HEK293 (cell line): ENCODE data around the gene GNG7.
"Not testable (repeated sequence)": the region's sequence is repeated elsewhere in the genome, so short reads cannot be mapped to it uniquely, and the experiment has no call there.

Experiments
- CTCF ChIA-PET: fragments of 350-600 bp; formaldehyde crosslinking; extraction: SDS; loops from one replicate; lab custom pipeline; 2021; ENCODE audit warnings: antibody characterized with exemption; lab: Yijun Ruan, JAX
- POLR2A ChIA-PET: fragments of 300-600 bp; formaldehyde crosslinking; extraction: SDS; loops from one replicate; lab custom pipeline; 2020; ENCODE audit warnings: antibody characterized with exemption, inconsistent platforms; lab: Yijun Ruan, JAX
- H3K27ac ChIP-seq: fragments of 200-500 bp; sonication (Bioruptor generic); 2 replicates; pipeline ENCODE4 v1.5.1; 2014; ENCODE audit warnings: low read depth, low read length, control low read depth, inconsistent platforms; ENCODE audit errors: extremely low read depth
- H3K36me3 ChIP-seq, 2 experiments: fragments of 200-500 bp in 1 of 2; sonication (Bioruptor generic) in 1 of 2; 1 replicate in 1 of 2; 2 replicates in 1 of 2; pipeline ENCODE4 v1.5.1; 2014 to 2017; ENCODE audit warnings: inconsistent platforms in 2 of 2, low read length in 2 of 2; ENCODE audit not compliant: control insufficient read depth in 2 of 2, insufficient read depth in 1 of 2
- H3K4me1 ChIP-seq: fragments of 200-500 bp; sonication (Bioruptor generic); 2 replicates; pipeline ENCODE4 v1.5.1; 2014; ENCODE audit warnings: mild to moderate bottlenecking, low read length, inconsistent platforms; ENCODE audit not compliant: control insufficient read depth, insufficient read depth
- H3K4me3 ChIP-seq: 2 replicates; pipeline ENCODE4 v1.5.1; 2011; ENCODE audit warnings: low read depth, mild to moderate bottlenecking, control low read depth, low read length, moderate library complexity
- H3K9me3 ChIP-seq: fragments of 200-500 bp; sonication (Bioruptor generic); 2 replicates; pipeline ENCODE4 v1.5.1; 2014; ENCODE audit warnings: low read depth, low read length, inconsistent platforms; ENCODE audit not compliant: control insufficient read depth, insufficient read depth
- EGR2 ChIP-seq: fragments of 450-650 bp; formaldehyde crosslinking; IDR thresholded peaks from 2 replicates; pipeline ENCODE4 v1.5.1; 2016; ENCODE audit warnings: low read depth, missing biosample characterization, missing genetic modification characterization
- KLF1 ChIP-seq: fragments of 450-650 bp; formaldehyde crosslinking; IDR thresholded peaks from 2 replicates; pipeline ENCODE4 v1.5.1; 2016; ENCODE audit warnings: missing biosample characterization, missing genetic modification characterization
- RBAK ChIP-seq: fragments of 450-650 bp; formaldehyde crosslinking; IDR thresholded peaks from 2 replicates; pipeline ENCODE4 v1.5.1; 2016; ENCODE audit warnings: missing biosample characterization, missing genetic modification characterization
- SETDB1 ChIP-seq: IDR thresholded peaks from one replicate; pipeline ENCODE4 v1.6.1; 2017; ENCODE audit warnings: mild to moderate bottlenecking, low read length, moderate library complexity, mixed read lengths; ENCODE audit not compliant: insufficient read length
- SP3 ChIP-seq: fragments of 450-650 bp; formaldehyde crosslinking; IDR thresholded peaks from 2 replicates; pipeline ENCODE4 v1.5.1; 2016; ENCODE audit warnings: missing biosample characterization, missing genetic modification characterization
- ZFHX2 ChIP-seq: fragments of 450-650 bp; formaldehyde crosslinking; conservative IDR thresholded peaks from 2 replicates; pipeline ENCODE4 v1.5.1; 2016; ENCODE audit warnings: missing biosample characterization, missing genetic modification characterization
- ZNF133 ChIP-seq: fragments of 450-650 bp; formaldehyde crosslinking; IDR thresholded peaks from 2 replicates; pipeline ENCODE4 v1.5.1; 2016; ENCODE audit warnings: missing biosample characterization, missing genetic modification characterization
- ZNF140 ChIP-seq: fragments of 450-650 bp; formaldehyde crosslinking; IDR thresholded peaks from 2 replicates; pipeline ENCODE4 v1.5.1; 2016; ENCODE audit warnings: missing biosample characterization, missing genetic modification characterization
- ZNF157 ChIP-seq: fragments of 450-650 bp; formaldehyde crosslinking; IDR thresholded peaks from 2 replicates; pipeline ENCODE4 v1.5.1; 2016; ENCODE audit warnings: missing biosample characterization, missing genetic modification characterization
- ZNF660 ChIP-seq: fragments of 450-650 bp; IDR thresholded peaks from 2 replicates; pipeline ENCODE4 v1.5.1; 2018; ENCODE audit warnings: missing biosample characterization, mild to moderate bottlenecking, missing genetic modification characterization
- TF ChIP-seq, protein P1 (sequence below): fragments of 450-650 bp; formaldehyde crosslinking; optimal IDR thresholded peaks from 2 replicates; pipeline ENCODE3; 2016; ENCODE audit warnings: missing biosample characterization, mild to moderate bottlenecking, missing genetic modification characterization
- TF ChIP-seq, protein P2 (sequence below): fragments of 450-650 bp; formaldehyde crosslinking; IDR thresholded peaks from 2 replicates; pipeline ENCODE4 v1.5.1; 2016; ENCODE audit warnings: missing biosample characterization, missing genetic modification characterization

GNG7 gene

DNA sequence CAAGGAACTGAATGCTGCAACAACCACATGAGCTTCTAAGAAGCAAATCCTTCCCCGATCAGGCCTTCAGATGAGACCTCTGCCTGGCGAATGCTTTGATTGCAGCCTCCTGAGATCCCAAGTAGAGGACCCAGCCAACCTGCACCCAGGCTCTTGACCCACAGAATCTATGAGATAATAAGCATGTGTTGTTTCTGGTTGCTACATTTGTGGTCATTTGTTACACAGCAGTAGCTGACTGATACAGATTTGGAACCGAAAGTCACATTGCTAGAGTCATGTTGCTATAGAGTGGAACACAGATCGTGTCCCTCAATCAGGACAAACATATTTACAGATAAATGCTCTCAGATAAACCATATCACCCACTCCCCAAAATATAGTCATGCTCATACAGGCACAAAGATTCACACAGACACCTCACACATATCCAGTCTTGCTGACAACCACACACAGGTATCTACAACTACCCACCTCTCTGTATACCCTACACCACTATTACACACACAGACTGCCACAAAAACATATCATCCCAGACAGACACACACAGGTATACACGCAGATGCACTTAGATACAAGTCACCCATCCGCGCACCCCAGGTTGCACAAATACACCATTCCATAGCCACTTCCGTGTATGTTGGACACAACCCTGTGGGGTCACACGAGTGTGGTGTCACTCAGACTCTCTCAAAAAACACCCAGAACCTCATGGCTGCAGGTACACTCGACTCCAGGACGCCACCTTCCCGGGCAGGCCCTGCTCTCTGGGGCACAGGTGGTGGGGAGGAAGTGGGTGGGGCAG is 13.2 kb upstream of the GNG7 start:
- no peak for TF ChIP-seq ZNF140 (tag by site-specific recombination)
- TF ChIP-seq RBAK (tag by site-specific recombination) = peak; percentile 99
- peak; percentile 93 for TF ChIP-seq ZNF133
- TF ChIP-seq SETDB1 = peak; percentile 80
- no peak for TF ChIP-seq ZNF660
- H3K36me3 ChIP-seq = peaks cover 0 to 27% of the 10 kb centered on the region in 2 experiments; a peak in 1 of 3 replicates
- POLR2A ChIA-PET = no interaction called here
- no peaks in the 10 kb centered on the region for H3K9me3 ChIP-seq
- H3K27ac ChIP-seq = no peak overlapping the region
- H3K4me1 ChIP-seq = no peaks in the 10 kb centered on the region
- CTCF ChIA-PET = no interaction called here
- H3K4me3 ChIP-seq = no peak overlapping the region

DNA sequence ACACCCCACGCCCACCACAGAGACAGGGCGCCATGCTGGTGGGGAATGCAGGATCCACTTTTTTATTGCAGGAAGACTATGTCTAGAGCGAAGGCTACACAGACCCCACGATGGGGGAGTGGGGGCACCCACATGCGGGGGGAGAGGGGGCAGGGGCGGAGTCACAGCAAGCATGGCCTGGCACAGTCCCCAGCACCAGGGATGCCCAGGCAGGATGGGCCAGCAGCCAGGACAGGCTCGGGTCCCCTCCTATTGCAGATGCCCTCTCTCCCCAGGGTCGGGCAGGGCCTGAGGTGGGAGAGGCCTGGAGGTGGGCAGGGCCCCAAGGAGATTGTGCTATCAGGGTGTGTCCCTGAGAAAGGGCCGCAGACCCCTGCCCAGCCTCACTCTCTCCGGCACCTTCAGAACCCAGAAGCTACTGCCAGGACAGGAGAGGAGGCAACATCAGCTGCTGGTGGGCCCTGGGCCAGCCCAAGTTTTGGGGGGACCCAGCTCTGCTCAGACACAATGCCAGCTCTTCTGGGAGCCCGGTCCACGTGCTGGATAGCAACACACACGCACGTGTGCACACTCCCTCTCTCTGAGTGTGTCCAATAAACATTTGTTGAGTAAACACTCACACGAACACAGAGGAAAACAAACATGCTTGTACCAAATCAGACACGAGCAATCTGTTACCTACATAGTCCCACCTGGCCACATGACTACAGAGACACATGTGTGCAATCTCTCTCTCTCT is 12.2 kb upstream of the GNG7 start:
- TF ChIP-seq, protein P1, sequence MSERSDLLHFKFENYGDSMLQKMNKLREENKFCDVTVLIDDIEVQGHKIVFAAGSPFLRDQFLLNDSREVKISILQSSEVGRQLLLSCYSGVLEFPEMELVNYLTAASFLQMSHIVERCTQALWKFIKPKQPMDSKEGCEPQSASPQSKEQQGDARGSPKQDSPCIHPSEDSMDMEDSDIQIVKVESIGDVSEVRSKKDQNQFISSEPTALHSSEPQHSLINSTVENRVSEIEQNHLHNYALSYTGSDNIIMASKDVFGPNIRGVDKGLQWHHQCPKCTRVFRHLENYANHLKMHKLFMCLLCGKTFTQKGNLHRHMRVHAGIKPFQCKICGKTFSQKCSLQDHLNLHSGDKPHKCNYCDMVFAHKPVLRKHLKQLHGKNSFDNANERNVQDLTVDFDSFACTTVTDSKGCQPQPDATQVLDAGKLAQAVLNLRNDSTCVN (tag by site-specific recombination) = no peak
- TF ChIP-seq SP3 (no peak), ZNF157 (peak; percentile 67)
- TF ChIP-seq, protein P2, sequence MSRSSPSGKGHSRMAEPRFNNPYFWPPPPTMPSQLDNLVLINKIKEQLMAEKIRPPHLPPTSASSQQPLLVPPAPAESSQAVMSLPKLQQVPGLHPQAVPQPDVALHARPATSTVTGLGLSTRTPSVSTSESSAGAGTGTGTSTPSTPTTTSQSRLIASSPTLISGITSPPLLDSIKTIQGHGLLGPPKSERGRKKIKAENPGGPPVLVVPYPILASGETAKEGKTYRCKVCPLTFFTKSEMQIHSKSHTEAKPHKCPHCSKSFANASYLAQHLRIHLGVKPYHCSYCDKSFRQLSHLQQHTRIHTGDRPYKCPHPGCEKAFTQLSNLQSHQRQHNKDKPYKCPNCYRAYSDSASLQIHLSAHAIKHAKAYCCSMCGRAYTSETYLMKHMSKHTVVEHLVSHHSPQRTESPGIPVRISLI (tag by site-specific recombination) = no peak

DNA sequence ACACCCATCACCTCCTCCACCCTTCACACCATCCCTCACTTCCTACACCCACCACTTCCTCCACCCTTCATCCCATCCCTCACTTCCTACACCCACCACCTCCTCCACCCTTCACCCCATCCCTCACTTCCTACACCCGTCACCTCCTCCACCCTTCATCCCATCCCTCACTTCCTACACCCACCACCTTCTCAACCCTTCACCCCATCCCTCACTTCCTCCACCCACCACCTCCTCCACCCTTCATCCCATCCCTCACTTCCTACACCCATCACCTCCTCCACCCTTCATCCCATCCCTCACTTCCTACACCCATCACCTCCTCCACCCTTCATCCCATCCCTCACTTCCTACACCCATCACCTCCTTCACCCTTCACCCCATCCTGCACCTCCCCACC is 11.6 kb upstream of the GNG7 start:
- H3K27ac ChIP-seq, H3K9me3 ChIP-seq, CTCF ChIA-PET, H3K4me3 ChIP-seq, POLR2A ChIA-PET, H3K4me1 ChIP-seq: not testable (repeated sequence)
- H3K36me3 ChIP-seq = peaks cover 0 to 27% of the 10 kb centered on the region in 2 experiments; a peak in 1 of 3 replicates
- TF ChIP-seq ZFHX2 (tag by site-specific recombination) (peak; percentile 60), KLF1 (peak; percentile 22; the same call in 1 of the 2 replicates), EGR2 (peak; percentile 74)

More for the DNA sequence above, 12.2 kb upstream of the GNG7 start:
- Histone ChIP-seq H3K9me3 (no peaks in the 10 kb centered on the region), H3K36me3 (peaks cover 0 to 27% of the 10 kb centered on the region in 2 experiments; a peak in 1 of 3 replicates), H3K27ac (no peak overlapping the region), H3K4me1 (no peaks in the 10 kb centered on the region), H3K4me3 (no peak overlapping the region)
- ChIA-PET CTCF (no interaction called here), POLR2A (no interaction called here)

DNA sequence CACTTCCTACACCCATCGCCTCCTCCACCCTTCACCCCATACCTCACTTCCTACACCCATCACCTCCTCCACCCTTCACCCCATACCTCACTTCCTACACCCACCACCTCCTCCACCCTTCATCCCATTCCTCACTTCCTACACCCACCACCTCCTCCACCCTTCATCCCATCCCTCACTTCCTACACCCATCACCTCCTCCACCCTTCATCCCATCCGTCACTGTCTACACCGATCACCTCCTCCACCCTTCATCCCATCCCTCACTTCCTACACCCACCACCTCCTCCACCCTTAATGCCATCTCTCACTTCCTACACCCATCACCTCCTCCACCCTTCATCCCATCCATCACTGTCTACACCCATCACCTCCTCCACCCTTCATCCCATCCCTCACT is 10.7 kb upstream of the GNG7 start:
- H3K4me1 ChIP-seq, CTCF ChIA-PET, H3K4me3 ChIP-seq, POLR2A ChIA-PET, H3K27ac ChIP-seq, H3K9me3 ChIP-seq: not testable (repeated sequence)
- TF ChIP-seq EGR2 (peak; percentile 71), ZFHX2 (tag by site-specific recombination) (peak; percentile 60)
- peaks cover 0 to 26% of the 10 kb centered on the region in 2 experiments; a peak in 1 of 3 replicates for H3K36me3 ChIP-seq
